GM12892 (cell line): ENCODE results near the gene KHDC3L.

Experiments
- POLR2A ChIP-seq: IDR thresholded peaks from 2 replicates; pipeline ENCODE4 v1.6.1; 2011; ENCODE audit warnings: low read depth, low read length, control low read depth
- POLR2AphosphoS5 ChIP-seq: IDR thresholded peaks from 2 replicates; pipeline ENCODE4 v1.6.1; 2011; ENCODE audit warnings: low read depth, low read length, control low read depth

- TF ChIP-seq POLR2A (no peak), POLR2AphosphoS5 (no peak)
Measured at GRCh38 chr6:73382462-73383113, 20.1 kb downstream of the KHDC3L start.
